Mucosa of gallbladder (tissue), 1 donor: ENCODE data around the gene UBAC1. TPM values are rescaled to one million over a fixed set of nuclear protein-coding genes. Genes with fewer than 3 reads are reported as not detected.

ENCODE experiments used
- DNase-seq: peaks from one replicate; pipeline ENCODE4 v3.0.0-alpha.2; 2020; ENCODE audit warnings: low spot score
- total RNA-seq: library from RNA; stranded (reverse); gene quantifications from one replicate; pipeline ENCODE4 v1.2.1, GENCODE V29; 2021
- donor health status: DM: no; HTN: no; CAD: no.

UBAC1 gene
- total RNA-seq, 1 donor from 2014 or later = 35.0 TPM

DNA sequence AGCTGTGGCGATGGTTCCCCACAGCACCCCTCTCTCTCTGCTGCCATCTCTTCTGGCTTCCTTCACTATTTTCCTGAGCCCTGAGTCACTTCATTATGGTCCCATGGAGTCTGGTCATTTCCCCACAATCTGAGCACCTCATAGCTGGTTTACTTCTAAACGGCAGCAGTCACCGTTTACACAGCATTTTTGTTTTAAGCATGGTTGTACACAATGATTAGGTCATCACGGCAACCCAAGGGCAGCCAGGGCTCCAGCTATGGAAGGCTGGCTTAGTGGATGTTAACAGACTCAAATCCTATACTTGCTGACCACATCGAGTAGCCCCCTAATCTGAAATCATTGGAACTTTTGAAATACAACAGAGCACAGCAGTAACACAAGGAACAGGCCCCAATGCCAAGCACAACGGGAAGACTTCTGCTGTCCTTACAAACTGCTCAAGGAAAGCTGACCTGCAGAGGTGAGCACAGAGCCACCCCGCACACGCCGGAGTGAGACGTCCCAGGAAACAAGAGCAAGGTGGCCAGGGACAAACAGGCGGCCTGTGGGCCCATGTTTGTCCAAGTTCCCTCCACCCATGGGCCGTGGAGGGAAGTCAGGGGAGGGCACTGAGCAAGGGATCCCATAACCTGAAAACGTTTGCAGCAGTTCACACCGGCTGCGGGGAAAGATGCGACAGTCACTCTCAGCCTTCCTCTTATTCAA is 76.7 kb downstream of the UBAC1 start:
- no peak for DNase-seq

DNA sequence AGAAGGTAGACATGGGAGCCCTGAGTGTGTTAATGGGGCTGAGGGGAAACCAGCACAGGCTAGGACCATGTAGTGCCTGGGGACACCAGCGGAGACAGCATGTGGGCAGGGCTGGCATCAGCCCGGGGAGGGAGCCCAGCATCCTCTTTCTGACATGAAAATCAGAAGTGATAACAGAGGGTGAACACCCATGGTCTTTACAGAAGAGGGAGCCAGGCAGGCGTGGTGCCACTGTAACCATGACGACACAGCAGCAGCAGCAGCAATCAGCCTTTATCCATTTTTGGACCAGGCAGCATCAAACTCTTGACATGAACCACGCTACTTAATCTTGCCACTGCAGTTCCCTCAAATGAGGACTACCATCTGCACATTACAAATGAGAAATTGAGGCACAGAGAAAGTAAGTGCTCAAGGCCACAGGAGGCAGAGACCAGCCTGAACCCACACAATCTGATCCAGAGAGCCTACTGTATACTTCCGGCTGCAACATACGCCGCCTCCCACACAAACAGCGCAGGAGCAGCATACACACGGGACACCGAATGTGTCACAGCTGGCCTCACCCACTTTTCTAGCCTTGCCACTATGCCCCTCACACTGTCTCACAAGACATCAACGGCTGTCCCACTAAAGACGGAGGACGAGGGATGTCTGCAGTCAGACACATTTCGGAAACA is 77.6 kb downstream of the UBAC1 start:
- no peak for DNase-seq

Other genes starting within 250 kb of the UBAC1 start
- 24.4 TPM for gene CAMSAP1, start 53.8 kb downstream of the UBAC1 start, total RNA-seq
- 59.6 TPM for gene NACC2, start 133.9 kb upstream of the UBAC1 start, total RNA-seq
- gene TMEM250, start 157.5 kb upstream of the UBAC1 start, total RNA-seq = 40.6 TPM
- gene LHX3, start 243.8 kb upstream of the UBAC1 start, total RNA-seq = not detected